Measurements from ENCODE around the gene ZDHHC16. TPM values are rescaled to one million over a fixed set of nuclear protein-coding genes. Genes with fewer than 3 reads are reported as not detected.

ZDHHC16 gene
- total RNA-seq, 1 experiment from 2014 or later = 64.5 TPM

DNA sequence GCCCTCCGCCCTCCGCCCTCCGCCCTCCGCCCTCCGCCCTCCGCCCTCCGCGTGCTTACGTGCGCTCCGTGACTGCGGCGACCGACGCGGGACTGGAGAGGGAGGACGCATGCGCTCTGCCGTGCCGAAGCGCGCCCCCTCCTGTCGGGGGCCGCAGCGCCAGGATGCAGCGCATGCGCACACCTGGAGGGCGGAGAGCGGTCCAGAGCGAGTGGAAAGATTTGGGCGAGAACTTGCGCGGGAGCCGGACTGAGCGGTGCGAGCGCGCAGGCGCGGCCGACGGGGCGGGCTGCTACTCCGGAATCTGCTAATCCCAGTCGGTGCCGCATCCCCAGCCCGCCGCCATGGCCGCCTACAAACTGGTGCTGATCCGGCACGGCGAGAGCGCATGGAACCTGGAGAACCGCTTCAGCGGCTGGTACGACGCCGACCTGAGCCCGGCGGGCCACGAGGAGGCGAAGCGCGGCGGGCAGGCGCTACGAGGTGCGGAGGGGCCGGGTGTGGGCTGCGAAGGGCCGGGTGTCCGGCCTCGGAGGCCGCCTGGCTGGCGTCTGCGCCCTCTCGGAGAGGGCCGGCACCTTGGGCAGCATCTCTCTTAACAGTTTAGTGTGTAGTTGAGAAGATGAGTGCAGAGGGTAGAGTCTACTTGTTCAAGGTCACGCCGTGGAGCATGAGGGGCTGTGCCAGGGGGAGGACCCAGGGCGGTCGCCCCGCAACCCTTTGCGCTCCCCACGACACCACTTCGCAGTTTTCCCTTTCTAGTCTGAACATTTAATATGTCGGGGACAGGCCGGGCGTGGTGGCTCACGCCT lies 19.8 kb upstream of the ZDHHC16 start, which contains the start of gene PGAM1:
Gene PGAM1 (plus strand): TSS at position 228 of the 812 bp plus-strand sequence. CDS start 117 bp downstream, at position 345.
- DNase-seq (ENCODE audit: low read depth, low spot score) (peak; percentile 96), ATAC-seq (peak; percentile 96)
- H3K9me3 ChIP-seq (ENCODE audit: control insufficient read depth, insufficient read depth, low read depth, low read length) = no peaks in the 10 kb centered on the region
- TSS peak; percentile 80 for BruUV-seq (replicated peaks)
- H3K4me3 ChIP-seq (ENCODE audit: low read depth in 2 of 2, low read length in 2 of 2) = peak within 1 kb of the TSS; percentile 83 to 89
- intact Hi-C loops (cut with micrococcal nuclease; ENCODE audit: unreplicated experiment) (no loop called here), in situ Hi-C loops (cut with HindIII; ENCODE audit: low pct_unique_long_range_greater_than_20kb, low sequenced_read_pairs) (no loop called here)
- peaks cover 10% of the 10 kb centered on the region for H3K4me1 ChIP-seq (ENCODE audit: control insufficient read depth, insufficient read depth, low read length)
- peaks cover 31% of the 10 kb centered on the region for H3K36me3 ChIP-seq (ENCODE audit: control insufficient read depth, insufficient read depth, low read length)
- no peaks in the 10 kb centered on the region for H3K27me3 ChIP-seq (ENCODE audit: control insufficient read depth, insufficient read depth, low read length)
- H3K27ac ChIP-seq (ENCODE audit: low read length) = peak within 1 kb of the TSS; percentile 99
- ChIA-PET POLR2A (no interaction called here), CTCF (interaction anchor here (0.6 kb wide), 1 partner anchor 119 kb away, joined by 4 read pairs; no protein-coding TSS in a partner anchor)
- TF ChIP-seq SIN3A (IDR thresholded peaks at IDR 0.05; ENCODE audit: borderline replicate concordance, insufficient read depth, low read depth, low read length) (no peak; the same call in 1 of the 2 replicates), TCF7L2 (IDR thresholded peaks at IDR 0.05; ENCODE audit: low read depth, low read length) (no peak), POLR2AphosphoS5 (IDR thresholded peaks at IDR 0.05; ENCODE audit: low read depth, low read length) (peak; percentile 81)
- TF ChIP-seq, protein P1, sequence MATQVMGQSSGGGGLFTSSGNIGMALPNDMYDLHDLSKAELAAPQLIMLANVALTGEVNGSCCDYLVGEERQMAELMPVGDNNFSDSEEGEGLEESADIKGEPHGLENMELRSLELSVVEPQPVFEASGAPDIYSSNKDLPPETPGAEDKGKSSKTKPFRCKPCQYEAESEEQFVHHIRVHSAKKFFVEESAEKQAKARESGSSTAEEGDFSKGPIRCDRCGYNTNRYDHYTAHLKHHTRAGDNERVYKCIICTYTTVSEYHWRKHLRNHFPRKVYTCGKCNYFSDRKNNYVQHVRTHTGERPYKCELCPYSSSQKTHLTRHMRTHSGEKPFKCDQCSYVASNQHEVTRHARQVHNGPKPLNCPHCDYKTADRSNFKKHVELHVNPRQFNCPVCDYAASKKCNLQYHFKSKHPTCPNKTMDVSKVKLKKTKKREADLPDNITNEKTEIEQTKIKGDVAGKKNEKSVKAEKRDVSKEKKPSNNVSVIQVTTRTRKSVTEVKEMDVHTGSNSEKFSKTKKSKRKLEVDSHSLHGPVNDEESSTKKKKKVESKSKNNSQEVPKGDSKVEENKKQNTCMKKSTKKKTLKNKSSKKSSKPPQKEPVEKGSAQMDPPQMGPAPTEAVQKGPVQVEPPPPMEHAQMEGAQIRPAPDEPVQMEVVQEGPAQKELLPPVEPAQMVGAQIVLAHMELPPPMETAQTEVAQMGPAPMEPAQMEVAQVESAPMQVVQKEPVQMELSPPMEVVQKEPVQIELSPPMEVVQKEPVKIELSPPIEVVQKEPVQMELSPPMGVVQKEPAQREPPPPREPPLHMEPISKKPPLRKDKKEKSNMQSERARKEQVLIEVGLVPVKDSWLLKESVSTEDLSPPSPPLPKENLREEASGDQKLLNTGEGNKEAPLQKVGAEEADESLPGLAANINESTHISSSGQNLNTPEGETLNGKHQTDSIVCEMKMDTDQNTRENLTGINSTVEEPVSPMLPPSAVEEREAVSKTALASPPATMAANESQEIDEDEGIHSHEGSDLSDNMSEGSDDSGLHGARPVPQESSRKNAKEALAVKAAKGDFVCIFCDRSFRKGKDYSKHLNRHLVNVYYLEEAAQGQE (IDR thresholded peaks at IDR 0.05; ENCODE audit: insufficient read depth in 1 of 2, low read depth in 2 of 2, low read length in 1 of 2) = no peak
- TF ChIP-seq, protein P2, sequence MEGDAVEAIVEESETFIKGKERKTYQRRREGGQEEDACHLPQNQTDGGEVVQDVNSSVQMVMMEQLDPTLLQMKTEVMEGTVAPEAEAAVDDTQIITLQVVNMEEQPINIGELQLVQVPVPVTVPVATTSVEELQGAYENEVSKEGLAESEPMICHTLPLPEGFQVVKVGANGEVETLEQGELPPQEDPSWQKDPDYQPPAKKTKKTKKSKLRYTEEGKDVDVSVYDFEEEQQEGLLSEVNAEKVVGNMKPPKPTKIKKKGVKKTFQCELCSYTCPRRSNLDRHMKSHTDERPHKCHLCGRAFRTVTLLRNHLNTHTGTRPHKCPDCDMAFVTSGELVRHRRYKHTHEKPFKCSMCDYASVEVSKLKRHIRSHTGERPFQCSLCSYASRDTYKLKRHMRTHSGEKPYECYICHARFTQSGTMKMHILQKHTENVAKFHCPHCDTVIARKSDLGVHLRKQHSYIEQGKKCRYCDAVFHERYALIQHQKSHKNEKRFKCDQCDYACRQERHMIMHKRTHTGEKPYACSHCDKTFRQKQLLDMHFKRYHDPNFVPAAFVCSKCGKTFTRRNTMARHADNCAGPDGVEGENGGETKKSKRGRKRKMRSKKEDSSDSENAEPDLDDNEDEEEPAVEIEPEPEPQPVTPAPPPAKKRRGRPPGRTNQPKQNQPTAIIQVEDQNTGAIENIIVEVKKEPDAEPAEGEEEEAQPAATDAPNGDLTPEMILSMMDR (IDR thresholded peaks at IDR 0.05) = peak; percentile 97

DNA sequence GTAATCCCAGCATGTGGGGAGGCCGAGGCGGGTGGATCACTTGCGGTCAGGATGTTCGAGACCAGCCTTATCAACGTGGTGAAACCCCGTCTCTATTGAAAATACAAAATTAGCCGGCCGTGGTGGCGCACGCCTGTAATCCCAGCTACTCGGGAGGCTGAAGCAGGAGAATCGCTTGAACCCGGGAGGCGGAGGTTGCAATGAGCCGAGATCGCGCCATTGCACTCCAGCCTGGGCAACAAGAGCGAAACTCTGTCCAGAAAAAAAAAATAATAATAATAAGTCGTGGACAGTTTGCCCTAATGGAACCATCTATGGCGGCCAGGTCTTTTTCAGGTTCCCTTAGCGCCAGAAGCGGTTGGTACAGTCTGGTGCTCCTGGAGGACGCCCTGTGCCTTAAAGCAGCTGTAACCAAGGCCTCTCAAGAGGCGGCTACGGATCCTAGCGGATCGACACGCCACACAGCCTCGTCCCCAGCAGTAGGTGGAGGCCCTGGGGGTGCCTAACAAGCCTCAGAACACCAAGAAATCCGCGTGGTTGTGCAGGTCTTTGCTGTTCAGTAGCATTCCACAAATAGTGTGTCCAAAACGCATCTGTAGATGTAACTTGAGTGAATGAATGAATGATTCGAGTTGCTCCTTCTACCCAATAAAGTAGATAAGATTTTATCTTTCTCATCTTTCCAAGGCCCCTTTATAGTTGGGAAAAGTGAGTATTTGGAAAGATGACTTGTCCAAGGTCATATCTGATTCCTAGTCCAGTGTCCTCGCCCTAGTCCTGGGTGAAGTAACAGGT lies 19.0 kb upstream of the ZDHHC16 start:
- CTCF ChIA-PET = no interaction called here
- Histone ChIP-seq H3K36me3 (ENCODE audit: control insufficient read depth, insufficient read depth, low read length) (peaks cover 37% of the 10 kb centered on the region), H3K4me1 (ENCODE audit: control insufficient read depth, insufficient read depth, low read length) (peaks cover 10% of the 10 kb centered on the region), H3K9me3 (ENCODE audit: control insufficient read depth, insufficient read depth, low read depth, low read length) (no peaks in the 10 kb centered on the region), H3K4me3 (ENCODE audit: low read depth in 2 of 2, low read length in 2 of 2) (peak overlapping the region; percentile 83), H3K27ac (ENCODE audit: low read length) (peak overlapping the region; percentile 94), H3K27me3 (ENCODE audit: control insufficient read depth, insufficient read depth, low read length) (no peaks in the 10 kb centered on the region)
- intact Hi-C loops (cut with micrococcal nuclease; ENCODE audit: unreplicated experiment) = no loop called here
- DNase-seq (ENCODE audit: low read depth, low spot score) (no peak), ATAC-seq (no peak)
- BruUV-seq (replicated peaks) = no TSS peak
- in situ Hi-C loops (cut with HindIII; ENCODE audit: low pct_unique_long_range_greater_than_20kb, low sequenced_read_pairs) = no loop called here
- no peak for TF ChIP-seq TCF7L2 (IDR thresholded peaks at IDR 0.05; ENCODE audit: low read depth, low read length)
- TF ChIP-seq, protein P1 (IDR thresholded peaks at IDR 0.05; ENCODE audit: insufficient read depth in 1 of 2, low read depth in 2 of 2, low read length in 1 of 2) = no peak
- TF ChIP-seq POLR2AphosphoS5 (IDR thresholded peaks at IDR 0.05; ENCODE audit: low read depth, low read length) = 0 out of 2 replicates have a peak, but pooled peaks have one; percentile 19
- TF ChIP-seq SIN3A (IDR thresholded peaks at IDR 0.05; ENCODE audit: borderline replicate concordance, insufficient read depth, low read depth, low read length) = no peak
- TF ChIP-seq, protein P2 (IDR thresholded peaks at IDR 0.05) = no peak
- POLR2A ChIA-PET = interaction anchor here (0.6 kb wide), 1 partner anchor 94 kb away, joined by 9 read pairs; no protein-coding TSS in a partner anchor
